GM19438 (cell line): Measurements from ENCODE around the gene CYP46A1.

ENCODE experiments used
- ATAC-seq: cut with Tn5 transposase; IDR thresholded peaks from one replicate; pipeline ENCODE4 v1.9.1; 2021; ENCODE audit warnings: low read depth; ENCODE audit not compliant: unreplicated experiment

Gene CYP46A1

DNA sequence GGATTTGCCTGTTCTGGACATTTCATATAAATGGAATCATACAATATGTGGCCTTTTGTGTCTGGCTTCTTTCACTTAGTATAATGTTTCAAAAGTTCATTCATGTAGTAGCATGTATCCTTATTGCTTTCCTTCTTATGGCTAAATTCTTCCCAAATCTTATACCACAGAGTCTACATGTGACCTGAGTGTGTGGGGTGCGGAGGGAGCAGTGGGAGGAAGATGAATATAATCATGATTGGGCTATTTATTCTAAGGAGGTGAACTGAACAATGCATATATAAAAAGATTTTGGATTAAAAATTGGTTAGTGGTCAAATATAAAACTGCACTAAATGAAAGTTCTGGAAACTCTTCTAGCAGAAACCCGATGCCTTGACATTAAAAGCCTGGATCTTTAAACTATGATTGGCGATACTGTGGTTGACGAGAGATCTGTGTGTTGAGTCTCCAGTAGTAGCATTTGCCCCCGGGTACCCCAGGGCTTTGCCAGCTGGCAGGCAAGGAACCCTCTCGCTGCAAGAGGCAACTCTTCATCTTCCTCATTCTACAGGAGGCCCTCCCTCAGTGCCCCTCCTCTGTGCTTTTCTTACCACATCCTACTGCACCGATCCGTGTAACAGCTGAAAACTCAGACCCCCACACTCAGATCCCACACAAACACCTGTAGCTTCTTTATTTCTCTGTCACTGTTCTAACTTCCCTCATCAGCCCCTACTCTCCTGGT, 2.6 kb downstream of the CYP46A1 start:
- no peak for ATAC-seq

DNA sequence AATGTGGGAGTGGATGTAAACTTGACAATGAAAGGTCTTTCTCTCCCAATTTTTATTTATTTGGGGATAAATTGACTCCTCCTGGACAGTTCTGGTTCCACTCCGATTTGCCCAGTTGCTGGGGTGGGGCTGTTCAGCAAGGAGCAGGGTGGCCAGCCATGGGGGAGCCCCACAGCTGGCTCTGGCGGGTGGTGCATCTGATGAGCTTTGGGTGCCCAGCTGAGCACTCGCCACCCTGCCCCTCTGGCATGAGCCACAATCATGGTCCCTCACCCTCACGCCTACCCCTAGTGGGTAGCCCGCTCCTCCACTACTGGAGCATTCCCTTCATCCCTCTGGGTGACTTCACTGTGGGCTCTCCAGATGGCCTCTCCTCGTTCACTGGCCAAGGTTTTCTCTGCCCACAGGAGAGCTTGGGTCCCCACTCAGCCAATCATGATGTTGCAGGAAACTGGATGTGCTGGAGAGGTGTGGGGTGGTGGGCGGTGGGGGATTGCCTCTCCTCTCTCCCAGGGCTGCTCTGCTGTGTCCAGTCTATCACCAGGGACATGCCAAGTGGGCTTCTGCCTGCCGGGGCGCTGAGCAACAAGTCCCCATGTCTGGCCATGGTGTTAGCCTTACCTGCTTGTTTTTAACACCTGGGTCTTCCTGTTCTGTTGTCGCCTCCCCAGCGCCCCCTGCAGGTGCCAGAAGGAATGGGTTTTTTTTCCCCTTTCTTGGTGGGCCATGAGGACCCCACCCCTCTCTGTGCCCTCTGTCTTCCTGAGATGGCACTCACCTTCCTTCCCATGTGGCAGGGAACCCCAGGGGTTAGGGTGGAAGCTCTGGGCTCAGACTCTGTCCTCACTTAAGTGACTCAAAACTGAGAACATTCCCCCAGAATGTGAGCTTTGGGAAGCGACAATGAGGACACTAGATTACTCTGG, 3.4 kb downstream of the CYP46A1 start:
- ATAC-seq, result no peak

DNA sequence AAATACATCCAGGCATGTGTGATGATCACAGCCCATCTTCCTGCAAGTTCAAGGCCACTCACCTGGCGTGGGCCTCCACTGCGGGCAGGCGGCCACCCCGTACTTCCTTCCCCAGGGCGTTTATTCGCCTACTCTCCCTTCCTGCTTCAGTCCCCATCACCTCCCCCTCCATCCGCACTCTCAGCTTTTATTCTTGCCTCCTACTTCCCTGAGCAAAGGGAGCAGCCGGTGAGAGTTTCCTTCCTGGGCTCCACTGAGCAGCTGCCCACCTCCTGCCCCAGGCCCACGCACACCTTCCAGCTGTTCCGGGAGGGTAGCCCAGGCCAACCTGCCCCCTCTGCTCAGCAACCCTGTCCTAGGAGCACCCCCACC, 4.1 kb downstream of the CYP46A1 start:
- no peak for ATAC-seq

DNA sequence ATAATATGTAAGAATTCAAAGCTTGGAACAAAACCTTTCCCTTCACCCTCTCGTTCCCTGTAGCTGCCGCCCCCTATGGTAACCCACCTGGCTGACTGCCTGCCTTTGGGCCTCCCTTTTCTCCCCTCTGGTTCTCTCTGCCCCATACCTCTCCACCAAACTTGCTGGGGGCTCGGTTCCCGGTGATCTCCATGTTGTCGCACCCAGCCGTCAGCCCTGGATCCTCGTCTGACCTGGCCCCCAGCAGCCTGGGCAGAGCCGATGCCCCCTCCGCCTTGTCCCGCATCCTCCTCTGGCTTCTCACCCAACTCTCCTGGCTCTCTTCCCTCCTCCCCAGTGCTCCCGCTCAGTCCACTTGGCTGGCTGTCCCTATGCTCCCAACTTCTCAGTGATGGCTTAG, 4.5 kb downstream of the CYP46A1 start:
- no peak for ATAC-seq

DNA sequence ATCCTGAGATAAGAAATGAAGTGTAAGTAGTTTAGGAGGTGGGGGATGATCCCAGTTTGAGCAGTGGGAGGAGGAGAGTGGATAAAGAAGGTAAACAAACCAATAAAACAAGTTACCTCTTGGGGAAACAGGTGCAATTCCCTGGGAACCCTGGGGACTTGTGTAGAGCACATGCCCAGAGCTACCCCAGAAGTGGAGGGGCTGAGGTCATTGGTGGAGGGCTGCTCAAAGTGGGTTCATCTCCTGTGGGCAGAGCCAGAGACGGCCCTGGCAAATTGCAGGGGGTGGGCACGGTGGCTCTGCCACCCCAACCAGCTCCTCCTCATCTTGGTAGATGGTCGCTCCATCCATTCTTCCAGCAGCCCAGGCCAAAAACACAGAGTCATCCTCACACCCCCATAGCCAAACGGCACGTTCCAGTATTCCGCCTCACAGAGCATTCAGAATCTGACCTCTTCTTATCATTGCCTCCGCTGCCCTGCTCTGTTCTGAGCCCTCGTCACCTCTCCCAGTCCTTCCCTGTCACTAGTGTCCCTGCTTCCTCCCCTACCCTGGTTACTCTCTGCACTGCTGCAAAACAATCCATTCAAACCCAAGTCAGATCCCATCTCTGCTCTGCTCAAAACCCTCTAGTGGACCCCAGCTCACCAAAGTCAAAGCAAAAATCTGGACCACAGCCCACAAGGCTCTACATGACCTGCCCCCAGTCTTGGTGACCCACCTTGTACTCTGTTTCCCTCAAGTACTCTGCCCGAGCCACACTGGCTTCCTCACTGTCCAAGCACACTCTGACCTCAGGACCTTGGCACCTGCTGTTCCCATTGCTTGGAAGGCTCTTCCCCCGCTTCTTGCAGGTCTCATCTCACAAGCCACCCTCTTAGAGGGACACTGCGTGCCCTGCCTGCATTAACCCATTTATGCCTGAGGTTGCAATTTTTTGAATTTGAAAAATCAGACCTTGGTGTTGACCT, 5.5 kb downstream of the CYP46A1 start:
- ATAC-seq, result no peak

DNA sequence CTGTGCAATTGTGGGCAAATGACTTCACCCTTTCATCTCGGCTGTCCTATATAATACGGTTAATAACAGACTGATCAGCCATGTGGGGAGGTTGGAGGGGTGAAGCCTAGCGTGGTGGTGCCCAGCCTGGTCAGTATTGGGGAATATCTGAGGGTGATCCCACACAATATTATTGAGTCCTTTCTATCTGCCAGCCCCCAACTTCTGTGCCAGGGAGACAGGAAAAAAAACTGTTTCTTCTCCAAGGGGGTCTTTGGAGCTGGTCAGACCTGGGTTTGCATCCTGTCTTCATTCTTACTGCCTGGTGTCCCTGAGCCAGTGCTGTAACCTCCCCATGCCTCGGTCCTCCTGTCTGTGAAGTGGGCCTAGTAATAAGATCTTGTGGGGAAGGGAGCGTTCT, 6.5 kb downstream of the CYP46A1 start:
- no peak for ATAC-seq

DNA sequence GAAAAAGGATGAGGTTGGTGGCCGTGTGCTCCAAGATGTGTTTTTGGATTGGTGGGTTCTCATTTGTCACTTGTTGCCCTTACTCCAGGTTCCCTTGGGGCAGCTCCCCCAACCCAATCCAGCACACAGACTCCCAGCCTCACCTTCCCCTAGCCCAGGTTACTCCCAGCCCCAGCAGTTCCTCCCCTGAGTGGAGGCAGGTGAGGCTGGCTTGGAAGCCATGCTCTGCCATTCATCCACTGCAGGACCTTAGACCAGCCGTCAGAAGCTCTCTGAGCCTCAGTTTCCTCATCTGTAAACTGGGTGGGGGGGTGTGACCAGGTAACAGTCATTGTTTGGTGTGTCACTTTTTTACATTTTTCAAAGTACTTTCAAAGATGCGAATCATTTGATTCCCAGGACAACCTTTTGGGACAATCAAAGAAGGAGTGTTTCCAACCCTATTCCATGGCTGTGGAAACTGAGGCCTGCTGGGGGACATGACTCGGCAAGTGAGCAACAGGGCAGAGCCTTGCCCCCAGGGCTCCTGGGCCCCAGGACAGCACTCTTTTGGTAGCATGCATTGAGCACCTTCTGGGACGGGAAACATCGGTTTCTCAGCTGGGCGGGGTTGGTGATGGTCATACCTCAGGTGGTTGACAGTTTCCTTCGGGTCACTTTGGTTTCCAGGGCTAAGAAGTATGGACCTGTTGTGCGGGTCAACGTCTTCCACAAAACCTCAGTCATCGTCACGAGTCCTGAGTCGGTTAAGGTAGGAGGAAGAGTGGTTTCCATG, 7.2 kb downstream of the CYP46A1 start:
- no peak for ATAC-seq

DNA sequence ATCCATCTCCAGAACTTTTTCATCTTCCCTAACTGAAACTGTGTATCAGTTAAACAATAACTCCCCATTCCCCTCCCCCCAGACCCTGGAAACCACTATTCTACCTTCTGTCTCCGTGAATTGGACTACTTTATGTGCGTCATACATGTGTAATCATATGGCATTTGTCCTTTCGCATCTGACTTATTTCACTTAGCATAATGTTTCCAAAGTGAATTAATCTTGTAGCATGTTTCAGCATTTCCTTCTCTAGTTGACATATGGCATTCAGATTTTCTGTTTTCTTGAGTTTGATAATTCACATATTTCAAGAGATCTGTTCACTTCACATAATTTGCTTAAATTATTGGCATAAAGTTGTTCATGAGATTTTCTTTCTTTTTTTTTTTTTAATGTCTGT, 9.8 kb downstream of the CYP46A1 start:
- no peak for ATAC-seq

DNA sequence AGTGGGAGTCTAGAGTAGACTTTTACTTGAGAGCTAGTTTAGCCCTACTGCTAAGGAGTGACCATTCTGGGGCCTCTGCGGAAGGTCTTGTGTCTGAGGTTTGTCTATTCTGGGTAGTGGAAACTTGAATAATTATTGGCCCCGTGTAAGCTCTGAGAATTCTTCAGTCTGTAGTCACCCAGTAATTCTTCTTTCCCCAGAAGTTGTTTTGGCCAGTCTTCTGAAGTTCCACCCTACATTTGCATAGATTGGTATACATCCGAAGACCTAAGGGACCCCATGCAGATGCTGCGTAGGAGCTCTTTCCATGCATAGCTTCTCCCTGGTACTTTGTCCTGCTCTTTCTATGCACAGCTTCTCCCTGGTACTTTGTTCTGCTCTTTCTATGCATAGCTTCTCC, 12.8 kb downstream of the CYP46A1 start:
- no peak for ATAC-seq

DNA sequence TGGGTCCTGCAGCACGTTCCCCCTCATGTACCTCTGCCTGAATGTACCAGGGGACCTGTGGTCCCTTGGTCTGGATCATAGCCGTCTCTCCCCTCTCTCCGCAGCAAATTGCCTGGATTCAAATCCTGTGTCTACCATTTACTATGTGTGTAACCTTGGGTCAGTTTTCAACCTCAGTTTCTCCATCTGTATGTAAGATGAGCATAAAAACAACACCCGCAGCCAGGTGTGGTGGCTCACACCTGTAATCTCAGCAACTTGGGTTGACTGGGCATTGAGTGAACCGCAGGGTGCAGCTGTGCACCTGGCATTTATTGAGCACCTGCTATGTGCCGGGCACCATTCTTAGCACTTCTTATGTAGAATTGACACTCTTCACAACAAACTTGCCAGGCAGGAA, 14.1 kb downstream of the CYP46A1 start:
- no peak for ATAC-seq

DNA sequence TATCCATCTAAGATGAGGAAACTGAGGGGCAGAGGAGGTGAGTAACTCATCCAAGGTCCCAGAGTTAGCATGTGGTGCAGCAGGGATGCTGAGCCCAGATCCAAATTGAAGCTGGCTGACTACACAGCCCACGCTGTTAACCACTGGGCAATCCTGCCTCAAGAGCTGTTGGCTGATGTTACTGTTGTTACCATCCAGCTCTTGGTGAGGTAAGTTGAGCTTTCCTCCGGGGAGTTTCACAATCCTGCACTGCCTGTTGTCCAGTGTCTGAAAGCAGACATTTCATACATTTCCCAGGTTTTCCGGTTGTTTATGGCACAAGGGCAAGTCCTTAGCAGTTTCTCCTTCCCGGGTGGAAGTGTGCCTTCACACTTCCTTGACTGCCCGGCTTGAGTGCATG, 14.5 kb downstream of the CYP46A1 start:
- no peak for ATAC-seq

DNA sequence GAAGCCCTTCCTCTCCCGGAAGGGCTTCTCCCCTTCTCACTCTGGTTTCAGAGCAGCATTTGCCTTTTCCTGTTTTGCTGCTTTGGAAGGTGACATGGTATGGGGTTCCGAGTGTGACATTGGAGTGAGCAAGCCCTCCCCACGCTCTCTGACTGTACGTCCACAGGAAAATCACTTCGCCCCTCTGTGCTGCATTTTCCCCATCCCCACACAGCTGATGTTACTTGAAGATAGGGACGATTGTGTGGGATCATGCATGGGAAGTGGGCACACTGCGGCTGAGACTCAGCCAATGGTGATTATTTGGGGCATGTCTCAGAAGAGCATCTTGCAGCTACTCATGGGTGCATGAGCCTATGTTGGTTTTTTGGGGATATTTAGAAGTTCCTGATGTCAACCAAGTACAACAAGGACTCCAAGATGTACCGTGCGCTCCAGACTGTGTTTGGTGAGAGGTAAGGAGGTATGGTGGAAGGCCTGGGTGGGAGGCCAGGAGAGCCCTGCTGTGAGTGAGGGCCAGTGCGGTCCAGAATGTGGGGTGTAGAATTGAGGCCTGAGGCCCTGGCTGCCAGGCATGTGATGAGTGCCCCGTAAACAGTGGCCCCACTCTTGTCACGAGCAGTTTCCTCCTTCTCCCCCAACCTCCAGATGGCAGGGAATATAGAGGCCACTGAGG, 15.1 kb downstream of the CYP46A1 start:
- ATAC-seq, result no peak

DNA sequence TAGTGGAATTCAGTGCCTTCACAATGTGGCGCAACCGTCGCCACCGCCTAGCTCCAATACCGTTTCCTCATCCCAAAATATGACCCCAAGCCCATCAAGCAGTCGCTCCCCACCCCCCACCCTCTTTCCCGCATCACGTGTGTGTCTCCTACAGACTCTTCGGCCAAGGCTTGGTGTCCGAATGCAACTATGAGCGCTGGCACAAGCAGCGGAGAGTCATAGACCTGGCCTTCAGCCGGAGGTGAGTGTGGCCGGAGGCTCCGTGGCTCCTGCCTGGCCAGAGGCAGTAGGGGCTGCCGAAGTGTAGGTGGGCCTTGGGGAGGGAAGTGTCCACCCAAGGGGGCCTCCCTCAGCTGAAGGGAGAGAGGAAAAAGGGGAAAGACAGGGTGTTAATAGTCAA, 15.8 kb downstream of the CYP46A1 start:
- no peak for ATAC-seq

DNA sequence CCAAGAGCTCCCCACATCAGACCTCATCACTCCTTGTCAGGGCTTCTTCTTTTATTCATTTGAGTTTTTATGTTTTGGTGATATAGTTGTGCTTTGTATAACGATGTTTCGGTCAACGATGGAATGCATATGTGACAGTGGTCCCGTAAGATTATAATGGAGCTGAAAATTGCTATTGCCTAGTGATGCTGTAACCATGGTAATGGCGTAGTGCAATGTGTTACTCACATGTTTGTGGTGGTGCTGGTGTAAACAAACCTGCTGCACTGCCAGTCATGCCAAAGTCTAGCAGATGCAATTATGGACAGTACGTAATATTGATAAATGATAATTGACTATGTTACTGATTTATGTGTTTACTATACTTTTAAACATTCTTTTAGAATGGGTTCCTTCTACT, 16.3 kb downstream of the CYP46A1 start:
- ATAC-seq, result no peak

DNA sequence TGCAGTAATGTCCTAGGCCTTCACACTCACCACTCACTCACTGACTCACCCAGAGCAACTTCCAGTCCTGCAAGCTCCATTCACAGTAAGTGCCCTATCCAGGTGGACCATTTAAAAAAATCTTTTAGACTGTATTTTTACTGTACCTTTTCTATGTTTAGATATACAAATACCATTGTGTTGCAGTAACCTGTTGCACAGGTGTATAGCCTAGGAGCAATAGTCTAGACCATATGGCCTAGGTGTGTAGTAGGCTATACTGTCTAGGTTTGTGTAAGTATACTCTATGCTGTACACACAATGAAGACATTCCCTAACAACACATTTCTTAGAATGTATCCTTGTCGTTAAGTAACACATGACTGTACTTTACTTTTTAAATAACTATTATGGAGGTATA, 17.2 kb downstream of the CYP46A1 start:
- ATAC-seq, result no peak

DNA sequence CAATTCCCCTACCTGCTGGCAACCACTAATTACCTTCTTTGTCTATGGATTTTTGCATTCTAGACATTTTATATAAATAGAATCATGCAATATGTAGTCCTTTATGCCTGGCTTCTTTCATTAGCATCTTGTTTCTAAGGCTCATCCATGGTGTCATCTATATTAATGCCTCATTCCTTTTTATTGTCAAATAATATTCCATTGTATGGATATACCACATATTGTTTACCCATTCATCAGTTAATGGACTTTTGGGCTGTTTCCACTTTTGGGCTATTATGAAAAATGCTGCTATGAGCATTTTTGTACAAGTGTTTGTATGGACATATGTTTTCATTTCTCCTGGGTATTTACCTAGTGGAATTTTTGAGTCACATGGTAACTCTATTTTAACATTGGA, 18.0 kb downstream of the CYP46A1 start:
- no peak for ATAC-seq

DNA sequence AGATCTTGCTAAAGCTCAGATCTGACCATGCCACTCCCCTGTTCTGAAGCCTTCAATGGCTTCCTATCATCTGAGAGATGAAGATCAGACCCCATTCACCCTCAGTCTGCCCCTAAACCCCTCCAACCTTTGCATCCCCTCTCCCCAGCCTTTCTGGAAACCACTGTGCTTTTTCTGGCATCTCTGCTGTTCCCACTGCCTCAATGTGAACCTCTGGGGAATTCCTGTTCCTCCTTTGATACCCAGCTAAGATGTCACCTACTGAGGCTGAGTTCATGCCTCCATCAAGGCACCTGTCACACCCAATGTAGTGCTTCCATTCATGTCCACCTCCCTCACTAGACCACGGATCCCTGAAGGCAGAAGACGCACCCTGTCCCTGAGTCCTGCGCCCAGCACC, 19.3 kb downstream of the CYP46A1 start:
- no peak for ATAC-seq

DNA sequence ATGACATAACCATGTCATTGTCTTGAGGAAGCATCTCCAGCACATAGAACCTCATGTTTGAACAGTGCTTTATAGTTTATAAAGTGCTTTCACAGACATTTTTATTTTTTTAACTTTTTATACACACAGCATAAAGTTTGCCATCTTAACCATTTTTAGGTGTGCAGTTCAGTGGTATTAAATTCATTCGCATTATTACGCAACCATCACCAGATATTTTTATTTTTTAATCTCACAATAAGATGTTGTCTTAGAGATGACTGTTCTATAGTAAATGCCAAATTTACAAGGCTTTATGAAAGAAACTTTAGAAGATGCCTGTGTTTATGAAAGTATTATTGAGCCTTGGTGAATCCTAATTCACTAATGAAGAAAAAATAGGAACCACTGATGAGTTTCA, 19.9 kb downstream of the CYP46A1 start:
- no peak for ATAC-seq

DNA sequence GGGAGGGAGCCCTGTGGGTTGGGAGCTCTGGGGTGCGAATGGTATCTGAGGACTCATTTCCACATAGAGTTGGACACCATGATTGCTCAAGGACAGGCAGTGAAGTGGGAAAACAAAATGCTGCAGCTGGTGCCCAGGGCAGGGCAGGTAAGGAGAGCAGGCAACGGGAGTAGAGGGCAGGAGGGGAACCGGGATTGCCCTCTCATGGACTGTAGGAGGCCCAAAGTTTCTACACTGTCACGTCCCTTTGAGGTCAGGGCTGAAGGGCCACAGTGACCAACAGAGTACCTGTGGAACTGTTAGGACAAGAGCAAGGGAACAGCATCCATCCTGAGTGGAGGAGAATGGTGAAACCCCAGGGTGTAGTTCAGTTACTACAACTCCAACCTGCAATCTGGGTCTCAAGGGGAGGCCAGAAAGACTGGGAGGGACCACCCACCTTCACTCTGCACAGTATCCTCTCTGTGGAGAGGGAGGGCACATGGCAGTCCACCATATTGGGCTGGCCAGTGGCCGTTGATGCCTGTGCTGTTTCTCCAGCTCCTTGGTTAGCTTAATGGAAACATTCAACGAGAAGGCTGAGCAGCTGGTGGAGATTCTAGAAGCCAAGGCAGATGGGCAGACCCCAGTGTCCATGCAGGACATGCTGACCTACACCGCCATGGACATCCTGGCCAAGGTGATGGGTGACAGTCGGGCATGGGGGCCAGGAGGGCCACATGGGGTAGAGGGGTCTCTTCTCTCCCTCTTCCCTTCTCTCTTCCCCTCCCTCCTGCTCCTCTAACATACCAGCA, 22.2 kb downstream of the CYP46A1 start:
- ATAC-seq, result no peak
